DOHH2 (cell line): Measurements from ENCODE around the gene PAMR1.

Source experiments
- CTCF ChIP-seq: fragments of 200-600 bp; sonication (generic); IDR thresholded peaks from one replicate; pipeline ENCODE4 v1.5.1; 2014; ENCODE audit warnings: antibody characterized with exemption, mild to moderate bottlenecking, low read depth, low read length; ENCODE audit not compliant: poor library complexity, severe bottlenecking
- EZH2phosphoT487 ChIP-seq: fragments of 200-600 bp; sonication (generic); IDR thresholded peaks from 2 replicates; pipeline ENCODE4 v1.6.1; 2017; ENCODE audit warnings: borderline replicate concordance, mild to moderate bottlenecking, antibody characterized with exemption, low read length, moderate library complexity, mixed read lengths

GRCh38 chr11:35427071-35427470 is 98.3 kb downstream of the PAMR1 start:
- TF ChIP-seq CTCF (no peak), EZH2phosphoT487 (no peak)
